CD4-positive, alpha-beta T cell treated with Interleukin-6 at 100 ng/mL for 8 hours (primary cell): ENCODE results near the gene LPGAT1.
"Not testable (repeated sequence)": the region's sequence is repeated elsewhere in the genome, so short reads cannot be mapped to it uniquely, and the experiment has no call there.

Experiments
- DNase-seq: peaks from one replicate; pipeline ENCODE4 v3.0.0-alpha.2; 2020; ENCODE audit warnings: mixed read lengths, low spot score

LPGAT1 gene

DNA sequence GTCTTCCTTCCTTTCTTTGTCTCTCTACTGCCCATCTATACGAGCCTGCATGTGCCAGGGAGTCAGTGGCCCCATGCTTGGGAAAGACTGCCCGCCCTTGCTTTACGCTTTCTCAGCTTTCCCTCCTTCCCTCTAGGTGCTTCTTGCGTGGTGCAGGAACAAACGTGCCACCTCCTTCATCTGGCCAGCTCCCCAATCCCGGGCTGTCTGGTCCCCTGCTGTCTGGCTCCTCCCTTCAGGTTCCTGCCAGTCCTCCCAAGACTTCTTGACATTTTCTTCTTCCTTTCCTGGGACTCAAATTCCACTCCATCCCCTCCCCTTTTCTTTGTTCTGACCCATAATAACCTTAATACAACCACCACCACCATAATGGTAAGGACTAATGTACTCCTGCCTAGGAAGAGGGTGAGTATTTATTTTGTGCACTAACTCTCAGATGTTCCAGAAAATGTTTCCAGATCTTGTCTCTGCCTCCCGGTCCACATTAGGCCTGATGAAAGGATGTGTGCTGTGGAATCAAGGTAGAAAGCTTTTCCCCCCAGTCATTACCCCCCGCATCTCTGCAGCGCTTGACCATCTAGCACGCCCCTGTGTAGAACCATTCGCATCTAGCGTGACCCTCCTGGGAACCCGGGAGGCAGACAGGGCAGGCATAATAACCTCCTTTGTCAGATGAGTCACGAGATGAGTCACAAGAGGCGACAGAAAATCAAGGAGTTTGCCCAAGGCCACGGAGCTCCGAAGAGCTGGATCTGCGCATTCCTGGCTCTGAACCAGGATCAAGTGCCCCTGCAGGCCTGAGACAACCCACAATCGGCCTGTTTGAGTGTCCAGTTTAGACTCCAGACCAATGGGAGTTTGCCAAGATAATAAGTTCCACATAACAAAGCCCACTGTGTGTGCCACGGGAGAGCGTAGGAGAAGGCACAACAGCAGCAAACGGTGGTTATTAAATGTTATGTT lies 95.1 kb downstream of the LPGAT1 start:
- DNase-seq = no peak

DNA sequence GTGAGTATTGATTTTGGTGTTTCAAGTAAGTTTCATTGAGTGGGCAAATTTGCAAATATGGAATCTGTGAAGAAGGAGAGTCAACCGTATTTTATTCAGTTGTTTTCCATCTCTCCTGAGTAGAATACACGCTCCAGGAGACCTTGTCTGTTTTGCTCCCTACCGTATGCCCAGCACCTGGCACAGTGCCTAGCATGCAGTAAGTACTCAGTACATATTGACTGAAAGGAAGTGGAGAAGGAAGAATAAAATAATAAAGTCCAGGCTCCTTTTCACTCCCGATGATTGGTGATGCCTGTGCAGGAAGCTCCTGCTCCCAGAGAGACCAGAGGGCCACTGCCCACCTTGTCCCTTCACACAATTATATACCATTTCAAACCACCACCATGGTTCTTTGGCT lies 95.8 kb downstream of the LPGAT1 start:
- no peak for DNase-seq

DNA sequence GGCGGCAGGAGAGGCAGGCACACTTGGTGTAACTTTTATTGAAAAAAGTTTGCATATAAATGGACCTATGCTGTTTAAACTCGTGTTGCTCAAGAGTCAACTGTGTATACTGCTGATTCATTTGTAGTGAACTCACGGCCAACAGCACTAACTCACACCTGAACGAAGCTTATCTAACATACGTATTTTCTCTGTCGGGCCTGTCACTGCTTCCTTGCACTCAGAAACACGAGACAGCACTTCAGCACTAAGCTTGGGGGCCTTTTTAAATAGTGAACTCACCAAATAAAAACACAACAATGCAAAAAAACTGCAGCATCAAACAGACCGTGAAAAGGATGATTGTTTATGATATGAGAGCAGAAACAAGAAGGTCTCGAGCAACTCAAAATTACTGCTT lies 96.2 kb downstream of the LPGAT1 start:
- no peak for DNase-seq

DNA sequence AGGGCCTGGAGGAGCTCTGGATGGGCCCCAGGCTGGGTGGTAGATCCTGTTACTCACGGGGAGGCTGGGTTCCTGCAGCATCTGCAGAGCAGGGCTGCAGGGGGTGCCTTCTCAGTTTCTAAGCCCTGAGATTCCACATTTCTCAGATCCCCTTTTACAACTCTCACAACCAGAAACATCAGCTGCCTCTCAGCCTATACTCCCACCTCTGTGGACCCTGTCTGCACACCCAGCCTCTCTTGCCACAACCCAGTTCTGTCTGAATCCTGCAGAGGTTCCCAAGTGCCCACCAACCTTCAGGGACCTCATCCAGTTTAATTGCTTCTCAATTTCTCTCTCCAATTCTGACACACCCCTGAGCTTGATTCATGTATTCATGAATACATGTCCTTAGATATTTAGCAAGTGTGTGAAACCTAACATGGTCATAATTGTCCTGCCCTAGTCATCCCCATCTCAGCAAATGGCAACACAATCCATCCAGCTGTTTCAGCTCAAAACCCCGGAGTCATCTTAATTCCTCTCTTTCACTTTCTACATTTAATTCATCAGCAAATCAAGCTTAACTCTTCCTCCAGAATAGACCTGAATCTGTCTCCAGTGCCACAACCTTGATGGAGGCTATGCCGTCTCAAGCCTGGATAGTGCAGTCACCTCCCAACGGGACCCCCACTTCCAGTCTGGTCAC lies 98.1 kb downstream of the LPGAT1 start:
- no peak for DNase-seq

DNA sequence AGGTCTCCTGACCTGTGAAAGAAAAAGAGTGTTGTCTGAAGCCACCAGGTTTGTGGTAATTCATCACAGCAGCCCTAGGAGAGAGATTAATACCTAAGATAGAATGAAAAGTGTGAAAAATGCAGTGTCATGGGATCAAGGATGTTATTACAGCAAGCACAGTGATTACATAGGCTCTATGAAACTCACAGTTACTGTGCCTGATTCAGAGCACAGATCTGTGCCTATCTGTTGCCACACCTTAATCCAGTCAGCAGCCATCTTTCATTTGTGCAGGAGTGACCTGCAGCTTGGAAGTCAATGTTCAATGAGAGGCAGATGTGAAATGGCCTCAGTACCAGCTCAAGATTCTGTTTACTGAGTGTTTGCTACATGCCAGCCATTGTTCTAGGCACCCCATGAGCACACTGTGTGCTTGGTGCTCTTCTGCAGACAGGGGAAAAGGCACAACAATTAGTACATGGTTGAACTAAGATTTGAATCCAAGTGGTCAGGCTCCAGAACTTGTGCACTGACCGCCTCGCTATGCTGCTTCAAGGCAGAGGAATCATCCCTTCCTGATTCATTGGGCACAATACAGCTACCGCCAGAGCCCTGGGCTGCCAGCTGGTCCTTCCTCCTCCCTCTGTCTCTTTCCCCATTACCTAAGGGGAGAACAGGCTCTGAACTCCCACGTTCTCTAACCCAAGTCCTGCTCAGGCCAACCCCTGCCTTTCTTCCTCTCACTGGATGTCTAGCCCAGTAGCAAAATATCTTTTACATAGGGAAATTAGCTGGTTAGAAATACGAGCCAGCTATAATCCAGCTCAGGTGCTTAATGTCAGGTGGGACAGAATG lies 98.9 kb downstream of the LPGAT1 start:
- no peak for DNase-seq

DNA sequence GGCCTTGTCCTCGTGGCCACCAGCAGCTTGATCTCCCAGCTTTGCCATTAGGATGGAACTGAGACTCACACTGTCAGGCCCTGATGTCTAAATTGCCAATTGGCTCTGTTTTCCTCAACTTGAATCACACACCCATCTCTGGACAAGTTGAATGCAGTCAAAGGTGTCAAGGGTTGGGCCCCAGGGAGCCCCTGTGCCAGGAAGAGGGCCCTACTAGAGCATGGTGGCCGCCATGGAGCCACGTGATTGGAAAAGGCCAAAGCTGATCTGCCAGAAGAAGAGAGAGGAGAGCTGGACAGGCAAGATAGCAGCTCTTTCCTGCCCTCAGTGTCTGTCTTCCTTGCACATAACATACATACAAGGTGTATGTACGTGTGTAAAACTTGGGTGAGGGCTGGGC lies 100.2 kb downstream of the LPGAT1 start:
- no peak for DNase-seq

DNA sequence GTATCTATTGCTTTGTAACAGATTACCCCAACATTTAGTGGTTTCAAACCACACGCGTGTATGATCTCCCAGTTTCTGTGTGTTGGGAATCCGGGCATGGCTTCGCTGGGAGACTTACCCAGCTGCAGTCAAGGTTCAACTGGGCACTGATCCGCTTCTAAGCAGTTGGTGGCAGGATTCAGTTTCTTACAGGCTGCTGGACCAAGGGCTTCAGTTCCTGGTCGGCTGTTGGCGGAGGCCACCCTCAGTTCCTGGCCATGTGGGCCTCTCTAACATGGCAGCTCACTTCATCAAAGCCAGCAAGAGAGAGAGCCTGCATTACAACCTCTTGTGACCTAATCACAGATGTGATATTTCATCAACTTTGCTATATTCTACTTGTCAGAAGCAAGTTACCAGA lies 101.3 kb downstream of the LPGAT1 start:
- DNase-seq = no peak

DNA sequence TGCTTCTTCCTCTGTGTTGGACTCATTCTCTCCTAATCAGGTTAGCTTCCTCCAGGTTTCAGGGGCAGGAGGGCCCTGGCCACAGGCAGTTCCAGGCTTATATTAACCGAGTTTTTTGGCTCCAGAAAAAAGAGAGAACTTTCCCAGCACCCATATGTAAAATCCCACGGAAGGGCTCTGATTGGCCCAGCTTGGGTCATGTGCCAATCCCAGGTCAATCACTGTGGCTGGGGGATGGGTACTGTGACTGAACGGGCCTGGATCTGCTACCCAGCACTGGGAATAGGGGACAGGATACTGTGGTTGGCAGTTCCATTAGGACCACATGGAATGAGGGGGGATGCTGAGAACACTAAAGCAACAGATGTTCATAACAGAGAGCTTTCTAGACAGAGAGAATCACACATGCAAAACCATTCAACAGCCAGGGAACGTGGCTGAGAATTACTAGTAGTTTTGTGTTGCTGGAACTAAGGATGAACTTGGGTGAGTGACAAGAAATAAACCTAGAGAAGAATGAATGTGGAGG lies 104.0 kb downstream of the LPGAT1 start:
- no peak for DNase-seq

DNA sequence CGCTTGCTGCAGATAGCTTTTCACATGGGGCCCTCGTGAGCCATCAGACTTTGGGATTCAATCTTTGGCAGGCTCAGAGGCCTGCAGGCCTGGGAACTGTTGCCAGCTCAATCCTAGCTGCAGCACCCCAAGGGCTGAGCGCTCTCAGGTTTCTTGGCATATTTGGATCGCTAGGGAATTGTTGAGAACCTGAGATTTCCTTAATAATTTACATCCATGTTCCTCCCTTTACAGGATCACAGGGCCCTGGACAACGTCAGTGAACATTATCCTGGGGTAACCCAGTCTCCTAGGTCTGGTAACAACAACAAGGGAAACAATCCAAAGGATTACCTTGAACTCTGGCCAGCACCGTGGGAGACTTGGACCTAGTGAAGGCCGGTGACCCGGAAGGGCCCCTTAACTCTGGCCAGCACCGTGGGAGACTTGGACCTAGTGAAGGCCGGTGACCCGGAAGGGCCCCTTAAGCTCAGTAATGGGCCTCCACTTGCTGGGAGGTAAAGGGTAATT lies 105.8 kb downstream of the LPGAT1 start:
- DNase-seq = no peak

DNA sequence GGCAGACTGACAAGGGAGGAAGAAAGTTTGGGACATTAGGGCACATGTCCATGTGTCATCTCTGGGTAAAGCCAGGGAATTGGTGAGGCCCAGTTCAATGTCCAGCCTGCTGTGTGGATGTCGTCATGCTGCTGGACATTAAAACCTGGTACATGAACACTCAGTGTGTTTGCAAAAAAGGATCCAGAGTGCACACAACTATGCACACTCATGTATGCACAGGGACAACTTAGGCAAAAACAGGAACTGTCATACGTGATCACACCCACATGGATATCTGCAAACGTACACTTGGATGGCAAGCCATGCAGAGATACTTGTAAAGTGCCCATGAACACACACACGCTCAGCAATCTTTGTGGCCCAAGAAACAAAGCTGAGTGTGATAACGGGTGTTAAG lies 107.3 kb downstream of the LPGAT1 start:
- no peak for DNase-seq

DNA sequence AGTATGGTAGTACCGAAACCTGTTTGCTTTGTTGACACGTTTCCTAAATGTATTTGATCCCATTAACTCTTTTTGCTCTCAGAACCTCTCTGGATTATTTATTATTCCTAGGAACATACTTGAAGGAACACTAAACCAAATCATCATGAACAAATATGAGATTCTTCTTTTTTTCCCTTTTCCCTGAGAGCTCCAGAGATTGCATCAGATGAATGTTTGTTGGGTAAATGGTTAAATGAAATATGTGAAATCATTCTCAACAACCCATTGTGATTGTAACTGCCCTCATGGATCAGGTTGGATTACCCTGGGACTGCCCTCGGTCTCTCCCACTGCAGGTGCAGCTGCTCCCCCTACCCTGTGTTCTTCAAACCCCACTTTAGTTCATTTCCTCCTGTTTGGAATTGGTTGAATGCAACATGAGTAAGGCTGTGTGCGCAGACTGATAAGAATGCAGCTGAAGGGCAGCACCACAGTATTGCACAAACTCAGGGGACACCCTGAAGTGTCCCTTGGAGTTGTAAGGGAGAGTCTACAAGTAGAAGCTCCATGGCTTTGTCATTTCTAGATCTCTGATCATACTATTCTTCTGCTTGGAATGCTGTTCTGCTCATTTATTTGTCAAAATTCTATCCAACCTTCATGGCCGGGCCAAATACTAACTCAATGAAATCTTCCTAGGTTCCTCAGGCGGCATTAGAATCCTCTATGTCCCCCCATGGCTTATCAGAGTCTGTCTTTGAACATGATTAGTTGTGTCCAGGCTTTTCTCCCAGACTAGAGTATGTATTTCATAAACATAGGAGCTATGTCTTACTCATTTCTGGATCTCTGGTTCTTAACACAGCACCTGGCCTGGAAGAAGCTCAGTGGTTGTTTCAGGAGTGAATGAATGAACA lies 108.0 kb downstream of the LPGAT1 start:
- no peak for DNase-seq

DNA sequence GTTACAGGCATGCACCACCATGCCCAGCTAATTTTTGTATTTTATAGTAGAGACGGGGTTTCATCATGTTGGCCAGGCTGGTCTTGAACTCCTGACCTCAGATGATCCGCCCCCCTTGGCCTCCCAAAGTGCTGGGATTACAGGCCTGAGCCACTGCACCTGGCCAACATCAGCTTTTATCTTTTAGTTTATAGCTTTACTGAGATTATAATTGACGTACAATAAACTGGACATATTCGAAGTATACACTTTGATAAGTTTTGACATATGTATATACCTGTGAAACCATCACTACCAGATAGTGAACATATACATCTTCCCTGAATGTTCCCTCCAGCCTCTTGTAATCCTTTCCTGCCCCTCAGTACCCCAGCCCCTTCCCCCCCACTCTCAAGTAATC lies 114.0 kb downstream of the LPGAT1 start:
- DNase-seq = not testable (repeated sequence)

DNA sequence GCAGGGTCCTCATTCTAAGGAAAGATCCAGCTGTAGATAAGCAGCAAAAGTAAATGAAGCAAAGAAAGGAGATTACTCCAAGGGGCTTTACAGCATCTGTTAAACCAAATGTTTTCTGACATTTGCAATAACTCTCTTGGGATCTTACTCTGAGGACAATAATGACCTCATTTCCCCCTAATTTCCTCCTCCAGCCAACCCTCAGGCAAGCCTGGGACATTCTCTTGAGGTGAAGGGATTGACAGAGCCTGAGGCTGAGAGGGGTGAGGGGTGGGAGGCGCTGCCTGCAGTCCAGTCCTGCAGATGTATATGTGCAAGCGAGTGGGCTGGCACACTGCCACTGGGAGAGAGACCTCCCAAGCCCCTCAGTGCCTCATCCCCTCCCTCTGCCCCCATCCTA lies 114.6 kb downstream of the LPGAT1 start:
- DNase-seq = no peak

DNA sequence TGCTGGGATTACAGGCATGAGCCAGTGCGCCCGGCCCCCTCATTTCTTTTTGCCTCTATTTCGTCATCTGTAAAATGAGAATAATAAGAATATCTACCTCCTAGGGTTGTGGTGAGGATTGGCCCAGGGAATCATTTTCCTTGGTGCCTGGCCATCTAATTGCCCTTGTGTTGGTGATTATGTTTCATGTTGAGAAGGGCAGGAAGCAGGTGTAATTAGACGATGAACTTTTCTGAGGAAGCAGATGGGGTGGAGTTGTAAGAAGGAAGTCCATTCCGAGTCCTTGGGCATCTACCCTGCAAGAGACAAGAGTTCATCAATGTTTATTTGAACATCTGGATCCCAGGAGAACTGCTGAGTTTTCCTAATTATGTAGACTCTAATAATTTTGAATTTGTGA lies 116.4 kb downstream of the LPGAT1 start:
- DNase-seq = no peak

DNA sequence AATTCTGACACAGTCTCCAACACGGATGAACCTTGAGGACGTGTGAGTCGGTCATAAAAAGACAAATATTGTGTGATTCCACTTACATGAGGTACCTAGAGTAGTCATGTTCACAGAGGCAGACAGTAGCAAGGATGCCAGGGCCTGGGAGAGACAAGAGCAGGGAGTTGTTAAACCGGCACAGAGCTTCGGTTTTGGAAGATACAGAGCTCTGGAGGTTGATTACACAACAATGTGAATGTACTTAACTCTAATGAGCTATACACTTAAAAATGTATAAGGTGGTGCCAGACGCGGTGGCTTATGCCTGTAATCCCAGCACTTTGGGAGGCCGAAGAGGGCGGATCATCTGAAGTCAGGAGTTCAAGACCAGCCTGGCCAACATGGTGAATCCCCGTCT lies 117.3 kb downstream of the LPGAT1 start:
- DNase-seq = no peak

DNA sequence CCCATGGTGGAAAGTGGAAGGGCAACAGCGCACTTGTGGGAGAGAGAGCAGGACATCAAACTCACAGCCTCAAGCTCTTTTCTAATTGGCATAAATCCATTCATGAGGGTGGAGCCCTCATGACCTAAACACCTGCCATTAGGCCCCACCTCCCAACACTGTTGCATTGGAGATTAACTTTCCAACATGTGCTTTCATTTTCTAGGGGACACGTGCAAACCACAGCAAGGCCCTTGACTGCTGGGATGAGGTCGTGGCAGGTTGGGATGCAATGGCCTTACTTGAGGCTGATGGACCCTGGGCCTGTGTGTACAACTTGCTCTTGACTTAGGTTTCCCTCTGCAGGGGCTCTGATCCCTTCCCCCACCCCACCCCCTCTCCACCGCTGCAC lies 119.3 kb downstream of the LPGAT1 start:
- no peak for DNase-seq

DNA sequence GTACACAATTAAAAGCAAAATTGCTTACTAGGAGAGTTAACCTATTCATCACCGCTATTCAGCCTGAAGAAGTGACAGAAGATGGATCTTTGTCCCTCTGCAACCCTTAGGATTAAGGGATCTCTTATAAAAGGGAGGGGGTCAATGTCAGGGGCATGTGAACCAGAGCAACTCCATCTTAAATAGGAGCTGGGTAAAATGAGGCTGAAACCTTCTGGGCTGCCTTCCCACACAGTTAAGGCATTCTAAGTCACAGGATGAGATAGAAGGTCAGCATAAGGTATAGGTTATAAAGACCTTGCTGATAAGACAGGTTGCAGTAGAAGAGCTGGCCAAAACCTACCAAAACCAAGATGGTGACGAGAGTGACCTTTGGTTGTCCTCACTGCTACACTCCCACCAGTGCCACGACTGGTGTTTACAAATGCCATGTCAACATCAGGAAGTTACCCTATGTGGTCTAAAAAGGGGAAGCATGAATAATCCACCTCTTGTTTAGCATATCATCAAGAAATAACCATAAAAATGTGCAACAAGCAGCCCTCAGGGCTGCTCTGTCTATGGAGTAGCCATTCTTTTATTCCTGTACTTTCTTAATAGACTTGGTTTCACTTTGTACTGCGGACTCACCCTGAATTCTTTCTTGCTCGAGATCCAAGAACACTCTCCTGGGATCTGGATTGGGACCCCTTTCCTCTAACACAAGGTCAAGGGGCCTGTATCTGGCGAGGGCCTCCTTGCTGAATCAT lies 119.8 kb downstream of the LPGAT1 start:
- DNase-seq = no peak

DNA sequence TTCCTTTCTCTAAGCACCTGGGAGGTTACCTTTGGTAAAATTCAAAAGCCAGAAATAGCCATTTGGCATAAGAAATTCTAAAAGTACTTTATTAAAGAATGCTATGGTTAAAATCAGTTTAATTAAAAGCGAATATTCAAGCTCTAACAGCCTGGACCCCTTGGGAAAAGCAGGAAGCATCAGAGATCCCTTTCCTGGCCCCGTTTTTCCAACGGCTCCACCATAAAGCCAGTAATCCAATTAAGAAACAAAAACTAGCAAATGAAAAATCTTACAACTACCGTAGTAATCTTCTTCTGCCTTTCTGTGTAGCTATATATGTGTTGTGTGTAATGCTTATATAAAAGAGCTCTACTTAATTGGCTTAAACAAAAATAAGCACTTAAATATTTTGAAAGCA lies 121.6 kb downstream of the LPGAT1 start:
- no peak for DNase-seq

DNA sequence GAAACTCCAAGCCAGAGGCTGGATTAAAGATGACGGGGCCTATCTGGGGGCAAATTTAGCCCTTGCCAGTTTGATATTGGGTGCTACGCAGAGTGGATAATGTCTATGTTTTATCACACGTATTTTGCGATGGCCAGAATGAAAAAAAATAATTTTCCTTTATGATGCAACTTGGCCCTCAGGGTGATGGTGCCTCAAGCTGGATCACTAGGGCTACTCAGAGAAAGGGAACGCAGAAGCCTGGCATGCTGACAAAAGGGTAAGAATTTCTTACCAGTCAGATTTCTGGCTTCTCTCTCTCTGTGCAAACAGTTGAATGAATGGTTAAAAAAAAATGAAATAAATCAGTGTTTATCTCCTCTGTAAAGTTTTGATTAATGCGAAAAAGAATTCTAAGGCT lies 122.6 kb downstream of the LPGAT1 start:
- no peak for DNase-seq

DNA sequence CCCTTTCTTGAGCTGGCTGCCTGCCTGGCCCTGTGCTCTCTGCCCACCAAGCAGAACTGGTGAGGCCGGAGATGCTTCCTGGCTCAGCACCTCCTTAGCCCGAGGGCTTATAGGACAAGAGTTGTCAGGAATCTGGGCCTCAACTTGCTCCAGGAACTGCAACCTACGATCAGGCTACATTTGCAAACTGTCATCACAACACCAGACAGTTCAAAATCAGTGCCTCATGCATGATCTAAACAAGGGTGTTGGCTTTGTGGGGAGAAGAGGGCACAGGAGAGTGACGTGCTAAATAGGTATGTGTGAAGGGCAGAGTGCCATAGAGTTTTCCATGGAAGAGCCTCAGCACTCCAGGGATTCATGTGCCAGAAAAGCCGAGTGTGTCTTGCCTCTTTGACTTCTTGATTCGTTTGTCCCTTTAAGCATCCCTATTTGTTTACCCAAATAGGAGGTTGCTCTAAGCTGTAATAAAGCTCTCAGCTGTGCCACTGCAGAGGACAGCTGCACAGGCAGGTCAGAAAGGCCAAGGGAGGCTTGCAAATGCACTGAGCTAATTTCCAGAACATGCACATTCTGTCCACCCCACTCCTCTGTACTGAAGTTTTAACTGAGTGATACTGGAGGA lies 125.0 kb downstream of the LPGAT1 start:
- DNase-seq = no peak
